HG03064 (cell line): ENCODE results near the gene RBFA.
"Not testable (repeated sequence)": the region's sequence is repeated elsewhere in the genome, so short reads cannot be mapped to it uniquely, and the experiment has no call there.

Source experiments
- ATAC-seq: cut with Tn5 transposase; IDR thresholded peaks from one replicate; pipeline ENCODE4 v1.9.1; 2021; ENCODE audit warnings: low read depth; ENCODE audit not compliant: unreplicated experiment

The RBFA gene

DNA sequence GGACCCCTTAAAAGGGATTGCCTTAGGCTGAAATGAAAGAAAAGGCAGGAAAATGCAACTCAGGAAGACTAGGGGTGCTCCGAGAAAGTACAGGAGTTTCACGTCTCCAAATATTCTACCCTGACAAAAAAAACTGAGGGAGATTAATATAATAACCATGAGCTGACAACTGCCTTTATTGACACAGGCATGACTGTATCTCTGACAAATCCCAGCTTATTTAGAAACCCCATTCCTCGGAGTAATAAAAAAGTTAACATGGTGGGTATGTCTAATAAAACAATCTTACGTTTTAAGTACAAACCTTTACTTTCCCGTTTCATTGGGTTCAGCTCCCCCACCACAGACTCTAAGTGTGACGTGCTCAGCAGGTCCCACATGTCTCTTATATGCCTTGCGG is 7.9 kb upstream of the RBFA start:
- no peak for ATAC-seq

DNA sequence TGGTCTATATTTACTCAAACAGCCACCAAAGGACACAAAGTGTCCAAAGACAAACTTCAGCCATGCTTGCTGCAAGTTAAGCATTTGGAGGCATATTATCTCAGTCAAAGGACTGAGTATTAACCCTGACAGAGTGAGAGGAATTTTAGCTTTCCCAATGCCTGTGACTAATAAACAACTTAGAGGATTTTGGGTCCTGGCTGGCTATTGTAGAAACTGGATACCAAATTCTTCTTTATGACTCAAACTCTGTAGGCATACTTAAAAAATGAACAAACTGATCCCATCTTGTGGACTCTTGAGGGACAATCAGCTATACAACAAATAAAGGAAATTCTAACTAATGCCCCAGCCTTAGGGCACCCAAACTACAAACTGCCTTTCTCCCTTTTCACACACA is 6.5 kb upstream of the RBFA start:
- not testable (repeated sequence) for ATAC-seq

DNA sequence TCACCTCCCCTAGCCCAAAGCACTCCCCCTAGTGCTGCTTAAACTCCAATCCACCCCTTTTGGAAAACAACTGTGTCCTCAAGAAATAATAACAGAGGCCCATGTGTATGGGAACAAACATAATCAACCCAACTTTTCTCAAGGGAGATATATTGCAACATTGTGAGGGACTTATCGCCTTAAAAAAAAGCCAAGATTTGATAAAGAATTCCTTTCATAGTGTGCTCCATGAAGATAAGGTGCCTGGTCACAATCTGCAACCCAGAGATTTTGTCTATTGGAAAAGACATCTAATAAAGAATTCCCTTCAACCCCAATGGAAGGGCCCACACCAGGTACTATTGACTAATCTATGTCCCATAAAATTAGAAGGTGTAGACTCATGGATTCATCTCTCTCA is 4.5 kb upstream of the RBFA start:
- ATAC-seq, result no peak

DNA sequence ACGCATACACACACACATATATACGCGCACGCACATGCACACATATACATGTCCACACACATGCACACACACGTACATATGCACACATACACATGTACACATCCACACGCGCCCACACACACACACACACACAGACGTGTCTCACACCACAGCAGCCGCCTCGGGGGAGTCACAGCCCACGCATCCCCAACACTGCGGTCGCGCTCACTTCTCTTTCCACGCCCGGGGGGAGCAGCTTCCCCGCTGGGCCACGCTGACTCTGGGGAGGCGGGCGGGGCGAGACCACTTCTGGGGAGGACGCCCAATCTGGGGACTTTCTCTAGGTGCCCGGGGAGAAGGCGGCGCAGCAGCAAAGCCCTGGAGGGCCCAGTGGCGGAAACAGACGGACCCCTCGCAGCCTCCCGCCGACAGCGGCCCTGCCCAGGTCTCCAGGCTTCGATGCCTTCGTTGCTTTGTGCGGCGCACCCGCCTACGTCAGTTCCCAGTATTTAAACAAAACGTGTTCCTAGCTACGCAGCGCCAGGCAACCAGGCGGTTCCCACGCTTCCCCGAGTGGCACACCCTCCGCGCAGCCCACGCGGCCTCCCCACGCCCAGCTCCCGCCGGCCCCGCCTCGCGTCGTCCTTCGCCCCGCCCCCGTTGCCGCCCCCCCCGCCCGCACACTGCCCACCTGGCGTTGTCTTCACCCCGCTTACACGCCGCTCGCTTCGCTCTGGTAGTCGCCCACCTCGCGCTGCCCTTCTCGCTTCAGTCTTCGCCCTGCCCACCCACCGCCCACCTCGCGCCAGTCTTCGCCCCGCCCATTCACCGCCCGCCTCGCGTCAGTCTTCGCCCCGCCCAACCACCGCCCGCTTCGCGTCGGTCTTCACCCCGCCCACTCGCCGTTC is 810 bp upstream of the RBFA start:
- ATAC-seq, result no peak

DNA sequence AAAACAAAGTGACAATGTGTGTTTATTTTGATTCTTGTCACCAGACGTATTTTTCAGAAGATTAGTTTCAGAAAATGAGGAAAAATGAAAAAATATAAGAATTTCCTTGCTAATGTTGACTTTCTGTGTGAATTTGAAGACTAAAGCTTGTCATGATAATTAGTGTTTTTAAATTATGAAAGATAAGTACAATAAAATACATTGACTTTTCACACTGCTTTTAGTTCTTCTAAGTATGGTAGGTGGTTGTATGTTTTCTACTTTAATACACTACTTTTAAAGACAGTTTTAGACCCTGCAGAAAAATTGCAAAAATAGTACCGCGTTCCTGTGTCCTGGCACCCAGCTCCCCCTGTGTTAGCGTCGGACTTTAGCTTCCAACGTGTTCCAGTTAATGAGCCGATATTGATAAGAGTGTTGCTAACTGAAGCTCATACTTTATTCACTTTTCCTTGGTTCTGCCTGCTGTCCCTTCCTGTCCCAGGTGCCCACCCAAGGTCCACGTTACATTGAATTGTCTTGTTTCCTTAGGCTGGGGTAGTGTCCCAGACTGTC is 695 bp downstream of the RBFA start:
- ATAC-seq, result no peak

DNA sequence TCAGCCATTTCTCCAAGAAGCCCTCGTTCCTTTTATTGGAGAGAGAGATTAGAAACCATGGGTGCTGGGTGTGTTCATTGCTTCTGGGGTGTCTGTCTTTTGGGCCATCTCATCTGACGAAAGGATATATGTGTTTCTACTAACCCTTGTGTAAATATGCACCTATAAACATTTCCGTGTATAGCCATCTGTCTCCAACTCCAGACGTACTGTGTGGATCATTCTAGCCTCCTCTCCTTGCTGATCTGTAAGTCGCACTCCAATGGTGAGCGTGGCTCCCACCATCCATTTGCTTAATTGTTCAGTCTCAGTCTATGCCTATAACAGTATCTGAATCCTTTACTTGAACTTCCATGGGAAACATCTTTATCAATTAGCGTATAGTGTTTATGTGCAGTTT is 1.8 kb downstream of the RBFA start:
- no peak for ATAC-seq

DNA sequence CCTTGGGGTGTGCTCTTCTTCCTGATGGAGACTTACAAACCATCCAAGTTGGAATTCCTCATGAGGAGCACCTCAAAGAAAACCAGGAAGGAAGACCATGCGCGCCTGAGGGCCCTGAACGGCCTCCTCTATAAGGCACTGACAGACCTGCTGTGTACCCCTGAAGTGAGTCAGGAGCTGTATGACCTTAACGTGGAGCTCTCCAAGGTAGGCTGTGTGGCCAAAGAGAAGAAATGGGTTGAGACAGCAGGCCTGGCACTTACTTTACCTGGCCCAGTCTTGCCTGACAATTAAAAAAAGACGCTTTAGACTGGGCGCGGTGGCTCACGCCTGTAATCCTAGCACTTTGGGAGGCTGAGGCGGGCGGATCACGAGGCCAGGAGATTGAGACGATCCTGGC is 3.1 kb downstream of the RBFA start:
- ATAC-seq, result no peak

DNA sequence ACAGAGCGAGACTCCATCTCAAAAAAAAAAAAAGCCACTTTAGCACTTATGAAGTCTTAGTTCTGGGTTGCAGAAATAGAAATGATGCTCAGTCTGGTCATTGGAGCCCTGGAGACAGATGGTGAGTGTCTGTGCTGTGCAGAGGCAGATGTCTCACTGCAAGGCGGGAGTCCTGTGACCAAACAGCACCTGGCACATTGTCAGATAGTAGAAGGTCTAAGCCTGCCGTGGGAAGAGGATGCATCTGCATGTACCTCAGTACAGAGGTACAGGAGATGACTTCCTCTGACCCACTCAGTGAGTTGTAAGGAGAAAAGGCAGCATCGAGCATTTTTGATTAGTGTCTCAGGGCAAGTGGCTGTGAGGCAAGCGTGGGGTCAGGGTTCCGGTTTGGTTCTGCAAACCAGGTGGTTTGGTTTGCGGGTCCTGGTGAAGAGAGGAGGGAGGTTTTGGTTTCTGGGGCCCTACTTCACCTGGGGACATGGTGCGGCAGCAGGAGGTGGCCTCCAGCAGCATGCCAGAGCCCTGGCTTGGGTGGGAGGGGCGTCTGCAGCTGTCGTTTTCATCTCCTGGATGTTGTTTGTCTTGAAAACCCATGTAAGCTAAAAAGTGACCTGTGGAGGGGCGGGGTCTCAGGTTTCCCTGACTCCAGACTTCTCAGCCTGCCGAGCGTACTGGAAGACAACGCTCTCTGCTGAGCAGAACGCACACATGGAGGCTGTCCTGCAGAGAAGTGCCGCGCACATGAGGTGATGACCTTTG is 3.8 kb downstream of the RBFA start:
- no peak for ATAC-seq

DNA sequence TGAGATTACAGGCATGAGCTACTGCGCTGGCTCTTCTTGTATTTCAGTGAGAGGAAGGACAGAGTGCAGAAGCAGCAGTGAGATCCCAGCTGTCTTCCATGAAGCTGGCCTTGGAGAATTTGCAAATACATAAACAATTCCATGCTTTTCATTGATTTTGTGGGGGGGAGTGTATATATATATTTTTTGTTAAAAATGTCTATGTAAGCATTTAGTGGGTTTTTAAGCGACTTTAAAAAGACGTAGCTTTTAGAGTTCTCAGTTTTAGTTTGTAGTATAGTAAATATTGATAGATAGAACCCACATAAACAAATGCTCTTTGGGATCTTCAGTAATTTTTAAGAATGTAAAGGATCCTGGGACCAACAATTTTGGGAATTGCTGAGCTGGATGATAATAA is 6.3 kb downstream of the RBFA start:
- ATAC-seq, result no peak

DNA sequence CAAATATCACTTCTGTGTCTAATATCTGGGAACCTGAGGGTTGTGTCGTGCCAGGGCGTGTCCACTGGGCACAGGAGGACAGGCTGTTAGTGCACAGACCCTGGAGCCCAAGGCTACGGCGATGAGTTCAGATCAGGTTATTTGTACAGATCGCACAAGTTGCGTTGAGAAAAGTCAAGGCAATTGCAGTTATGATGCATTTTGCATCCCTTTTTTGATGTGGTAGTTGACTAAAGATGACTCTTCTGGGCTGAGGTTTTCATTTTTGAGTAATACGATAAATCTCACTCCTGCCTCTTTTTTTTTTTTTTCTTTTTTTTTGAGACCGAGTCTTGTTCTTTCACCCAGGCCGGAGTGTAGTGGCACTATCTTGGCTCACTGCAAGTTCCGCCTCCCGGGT is 7.2 kb downstream of the RBFA start:
- ATAC-seq, result no peak

DNA sequence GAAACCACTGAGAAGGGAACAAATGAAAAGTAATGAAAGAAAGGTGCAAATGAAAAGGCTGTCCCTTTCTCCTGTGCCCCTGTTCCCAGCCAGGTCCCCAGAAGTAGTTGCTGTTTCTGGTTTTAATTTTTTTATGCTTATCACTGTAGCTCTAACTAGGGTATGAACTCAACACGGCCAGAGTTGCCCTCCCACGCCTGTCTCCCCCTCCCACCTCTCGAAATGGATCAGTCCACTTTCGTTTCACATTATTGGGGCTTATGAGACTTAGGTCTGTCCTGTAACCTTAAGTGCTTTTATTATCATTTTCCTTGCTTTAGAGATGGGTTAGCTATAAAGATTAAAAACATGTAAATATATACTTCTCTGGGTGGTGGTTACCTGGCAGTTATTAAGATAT is 8.6 kb downstream of the RBFA start:
- no peak for ATAC-seq

DNA sequence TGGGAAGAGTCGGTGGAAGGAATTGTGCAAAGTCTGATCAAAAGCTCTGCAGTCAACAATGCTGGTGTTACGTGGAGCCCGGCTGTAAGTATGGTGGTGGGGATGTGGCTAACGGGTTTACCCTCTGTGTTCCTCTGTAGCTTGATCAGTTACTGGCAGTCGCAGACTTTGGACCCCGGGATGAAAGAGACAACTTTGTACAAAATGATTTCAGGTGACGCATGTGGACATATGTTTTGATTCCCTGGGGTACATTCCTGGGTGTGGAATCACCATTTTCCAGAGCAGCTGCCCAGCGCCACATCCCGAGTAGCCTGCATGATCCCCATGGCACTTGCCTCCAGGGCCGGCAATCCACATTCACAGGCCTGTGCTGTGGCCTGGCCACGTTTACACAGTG is 9.8 kb downstream of the RBFA start:
- ATAC-seq, result no peak

DNA sequence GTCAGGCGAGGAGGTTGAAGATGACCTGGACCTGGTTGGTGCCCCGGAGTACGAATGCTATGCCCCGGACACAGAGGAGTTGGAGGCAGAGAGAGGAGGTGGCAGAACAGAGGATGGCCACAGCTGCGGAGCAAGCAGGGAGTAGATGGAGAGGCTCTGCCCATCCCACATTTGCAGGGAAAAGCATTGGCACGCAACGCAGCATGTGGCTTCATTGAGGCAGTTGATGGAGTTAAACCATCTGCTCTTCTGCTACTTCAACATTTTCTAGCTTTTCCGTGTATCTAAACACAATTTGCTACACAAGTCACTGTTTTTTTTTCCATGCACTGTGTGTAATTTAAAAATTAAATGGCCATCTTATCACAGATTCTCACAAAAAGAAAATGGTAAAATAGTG is 11.8 kb downstream of the RBFA start:
- no peak for ATAC-seq

DNA sequence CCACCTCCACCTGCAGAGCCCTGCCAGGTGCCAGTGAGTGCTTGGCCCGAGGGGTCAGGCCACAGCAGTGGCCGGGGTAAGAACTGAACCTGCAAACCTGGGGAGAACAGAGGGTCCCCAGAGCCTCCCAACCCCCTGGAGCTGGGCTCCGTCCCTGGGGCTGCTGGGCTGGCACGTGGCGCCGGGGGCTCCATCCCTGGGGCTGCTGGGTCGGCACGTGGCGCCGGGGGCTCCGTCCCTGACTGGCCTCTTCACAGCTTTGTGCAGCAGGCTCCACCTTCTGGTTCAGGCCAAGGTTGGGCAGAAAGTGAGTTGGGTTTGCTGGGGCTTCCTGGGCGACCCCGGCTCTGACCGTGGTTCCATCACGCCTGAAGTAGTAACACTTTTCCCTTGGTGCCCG is 12.2 kb downstream of the RBFA start:
- ATAC-seq, result no peak

DNA sequence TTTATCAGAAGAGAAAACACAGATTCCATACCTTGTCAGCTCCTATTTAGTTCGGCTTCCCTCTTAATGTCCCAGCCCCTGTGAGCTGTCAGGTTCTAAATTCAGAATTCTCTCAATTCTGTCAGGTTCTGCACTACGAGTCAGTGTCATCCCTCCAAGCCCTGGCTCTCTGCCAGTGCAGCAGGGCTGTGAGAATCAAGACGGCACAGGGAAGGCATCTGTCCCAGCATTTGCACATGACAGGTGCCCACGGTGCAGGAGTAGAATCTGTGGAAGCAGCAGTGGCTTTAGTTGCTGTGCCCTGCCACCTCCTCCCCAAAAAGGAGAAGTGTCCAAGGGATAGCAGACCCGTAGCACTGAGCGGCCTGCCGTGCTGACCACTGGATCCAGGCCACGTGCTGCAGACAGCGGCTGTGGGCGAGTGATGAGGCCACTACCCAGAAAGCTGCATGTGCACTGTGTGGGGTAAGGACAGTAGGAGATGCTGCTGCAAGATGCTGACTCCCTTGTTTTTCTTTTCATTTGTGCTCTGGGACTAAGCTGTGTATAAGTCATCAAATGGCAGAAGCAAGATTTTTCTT is 12.8 kb downstream of the RBFA start:
- no peak for ATAC-seq

DNA sequence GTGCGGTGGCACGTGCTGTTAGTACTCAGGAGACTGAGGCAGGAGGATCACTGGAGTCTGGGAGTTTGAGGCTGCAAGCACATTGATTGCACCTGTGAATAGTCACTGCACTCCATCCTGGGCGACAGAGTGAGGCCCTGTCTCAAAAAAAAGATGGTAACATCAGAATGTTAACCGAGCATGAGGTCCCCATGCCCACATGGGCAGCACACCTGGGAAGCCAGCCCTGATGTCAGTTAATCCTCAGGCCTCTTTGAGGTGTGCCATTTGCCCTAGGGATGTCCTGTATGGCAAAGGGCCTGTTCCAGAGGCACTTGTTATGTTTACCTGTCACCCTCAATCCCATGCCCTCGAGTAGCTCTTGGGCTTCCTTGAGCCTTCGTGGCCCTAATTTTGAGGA is 16.6 kb downstream of the RBFA start:
- no peak for ATAC-seq

DNA sequence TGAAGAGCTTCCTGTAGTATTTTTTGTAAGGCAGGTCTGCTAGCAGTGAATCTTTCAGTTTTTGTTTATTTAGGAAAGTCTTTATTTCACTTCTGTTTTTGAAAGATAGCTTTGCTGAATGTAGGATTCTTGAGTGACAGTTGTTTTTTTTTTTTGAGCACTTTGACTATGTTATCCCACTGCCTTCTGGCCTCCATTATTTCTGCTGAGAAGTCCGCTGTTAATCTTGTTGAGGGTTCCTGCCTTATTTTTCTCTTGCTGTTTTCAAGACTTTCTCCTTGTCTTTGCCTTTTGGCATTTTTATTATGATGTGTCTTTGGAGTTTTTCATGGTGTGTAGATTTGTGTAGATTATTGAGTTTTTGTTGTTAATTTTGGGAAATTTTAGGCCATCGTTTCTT is 21.9 kb downstream of the RBFA start:
- ATAC-seq, result no peak

DNA sequence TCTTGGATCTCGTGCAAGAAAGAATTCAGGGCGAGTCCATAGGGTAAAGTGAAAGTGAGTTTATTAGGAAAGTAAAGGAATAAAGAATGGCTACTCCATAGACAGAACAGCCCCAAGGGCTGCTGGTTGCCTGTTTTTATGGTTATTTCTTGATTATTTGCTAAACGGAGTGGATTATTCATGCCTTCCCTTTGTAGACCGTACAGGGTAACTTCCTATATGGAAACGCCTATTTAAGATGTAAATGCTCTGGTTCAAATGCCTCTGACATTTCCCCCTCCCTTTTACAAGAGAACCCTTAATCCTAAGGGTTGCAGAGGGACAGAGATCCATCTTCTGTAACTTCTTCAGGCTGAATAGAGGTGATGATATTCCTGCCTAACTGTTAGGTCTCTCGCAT is 25.7 kb downstream of the RBFA start:
- ATAC-seq, result no peak

DNA sequence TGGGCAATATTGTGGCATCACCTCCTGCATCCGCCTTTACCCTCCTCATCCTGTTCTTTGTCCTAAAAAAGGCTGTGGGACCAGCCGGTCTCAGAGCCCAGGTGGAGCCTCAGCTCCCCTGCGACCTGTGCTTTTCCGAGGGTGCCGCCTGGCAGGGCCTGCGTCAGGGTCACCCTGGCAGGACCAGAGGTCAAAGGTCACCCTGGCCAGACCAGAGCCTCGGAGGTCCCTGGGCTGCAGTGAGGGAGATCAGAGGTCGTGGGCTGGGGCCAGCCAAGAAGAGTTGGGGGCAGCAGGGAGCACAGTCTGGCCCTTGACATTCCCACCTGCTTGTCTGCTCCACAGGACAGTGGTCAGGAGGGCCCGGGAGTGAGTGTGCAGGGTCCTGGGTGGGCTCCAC is 31.5 kb downstream of the RBFA start:
- no peak for ATAC-seq

DNA sequence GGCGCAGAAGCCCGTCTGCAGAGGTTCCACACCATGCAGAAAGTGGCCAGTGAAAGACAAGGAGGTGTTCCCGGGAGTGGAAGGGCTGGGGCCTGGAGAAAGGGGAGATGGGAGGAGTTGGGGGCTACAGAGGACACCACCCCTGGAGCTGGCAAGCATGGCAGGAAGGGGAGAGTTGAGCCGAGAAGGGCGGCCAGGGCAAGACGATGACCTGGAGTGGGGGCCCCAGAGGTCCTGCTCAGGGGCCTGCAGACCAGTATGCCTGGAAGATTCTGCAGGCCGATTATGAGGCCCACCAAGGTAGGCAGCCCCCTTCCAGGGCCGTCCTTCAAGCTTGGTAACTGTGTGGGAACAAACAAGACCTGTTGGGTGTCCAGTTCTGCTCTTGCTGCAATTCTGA is 33.1 kb downstream of the RBFA start:
- no peak for ATAC-seq

DNA sequence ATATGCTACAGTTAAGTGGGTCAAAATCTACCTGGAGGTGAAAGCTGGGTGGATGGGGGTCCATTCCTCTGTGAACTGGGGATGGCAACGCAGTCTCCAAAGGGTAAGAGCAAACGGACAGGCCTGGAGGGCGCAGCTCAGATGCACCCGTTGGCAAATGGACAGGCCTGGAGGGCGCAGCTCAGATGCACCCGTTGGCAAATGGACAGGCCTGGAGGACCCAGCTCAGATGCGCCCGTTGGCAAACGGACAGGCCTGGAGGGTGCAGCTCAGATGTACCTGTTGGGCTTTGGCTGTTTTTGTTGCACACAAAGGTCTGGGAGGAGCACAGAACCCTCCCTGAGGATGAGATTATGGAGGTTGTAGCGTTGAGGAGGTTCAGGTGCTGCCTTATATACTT is 33.7 kb downstream of the RBFA start:
- ATAC-seq, result no peak
